ENCODE data around the gene TRPC1.

The TRPC1 gene

DNA sequence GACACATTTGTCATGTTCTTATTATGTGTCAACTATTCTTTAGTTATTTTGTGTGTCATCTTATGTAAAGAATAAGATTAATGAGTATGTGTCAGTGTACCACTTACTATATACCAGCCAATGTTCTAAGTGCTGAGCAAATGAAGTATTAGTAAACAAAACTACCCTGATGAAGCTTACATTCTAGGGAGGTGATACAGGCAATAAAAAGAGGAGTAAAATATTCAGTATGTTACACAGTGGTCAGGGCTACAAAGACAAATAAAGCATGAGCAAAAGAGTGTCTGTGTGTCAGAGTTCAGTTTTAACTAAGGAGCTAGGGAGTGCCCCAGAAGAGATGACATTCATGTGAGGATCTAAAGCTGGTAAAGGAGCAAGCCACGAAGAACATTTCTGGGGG, 79.1 kb downstream of the TRPC1 start:
- no peaks in the 10 kb centered on the region for H3K36me3 ChIP-seq (ENCODE audit: insufficient read depth, low read length)
- TF ChIP-seq, protein P1, sequence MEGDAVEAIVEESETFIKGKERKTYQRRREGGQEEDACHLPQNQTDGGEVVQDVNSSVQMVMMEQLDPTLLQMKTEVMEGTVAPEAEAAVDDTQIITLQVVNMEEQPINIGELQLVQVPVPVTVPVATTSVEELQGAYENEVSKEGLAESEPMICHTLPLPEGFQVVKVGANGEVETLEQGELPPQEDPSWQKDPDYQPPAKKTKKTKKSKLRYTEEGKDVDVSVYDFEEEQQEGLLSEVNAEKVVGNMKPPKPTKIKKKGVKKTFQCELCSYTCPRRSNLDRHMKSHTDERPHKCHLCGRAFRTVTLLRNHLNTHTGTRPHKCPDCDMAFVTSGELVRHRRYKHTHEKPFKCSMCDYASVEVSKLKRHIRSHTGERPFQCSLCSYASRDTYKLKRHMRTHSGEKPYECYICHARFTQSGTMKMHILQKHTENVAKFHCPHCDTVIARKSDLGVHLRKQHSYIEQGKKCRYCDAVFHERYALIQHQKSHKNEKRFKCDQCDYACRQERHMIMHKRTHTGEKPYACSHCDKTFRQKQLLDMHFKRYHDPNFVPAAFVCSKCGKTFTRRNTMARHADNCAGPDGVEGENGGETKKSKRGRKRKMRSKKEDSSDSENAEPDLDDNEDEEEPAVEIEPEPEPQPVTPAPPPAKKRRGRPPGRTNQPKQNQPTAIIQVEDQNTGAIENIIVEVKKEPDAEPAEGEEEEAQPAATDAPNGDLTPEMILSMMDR (IDR thresholded peaks at IDR 0.05; ENCODE audit: borderline replicate concordance, extremely low read depth, low read length, poor library complexity, severe bottlenecking), result no peak
- TF ChIP-seq EZH2 (IDR thresholded peaks at IDR 0.05; ENCODE audit: borderline replicate concordance, low read depth, low read length, severe bottlenecking), result no peak
- no peak overlapping the region for H3K9ac ChIP-seq (ENCODE audit: low read depth, low read length)
- no peak overlapping the region for H2AFZ ChIP-seq (ENCODE audit: low read depth, low read length)
- no peaks in the 10 kb centered on the region for H4K20me1 ChIP-seq (ENCODE audit: insufficient read depth, low read length)
- no peak overlapping the region for H3K27ac ChIP-seq (ENCODE audit: low read length)
- H3K4me2 ChIP-seq (ENCODE audit: insufficient read depth, low read length), result no peak overlapping the region
- no peak overlapping the region for H3K4me3 ChIP-seq (ENCODE audit: low read depth in 1 of 2, low read length in 2 of 2)
- no peaks in the 10 kb centered on the region for H3K79me2 ChIP-seq (ENCODE audit: insufficient read depth, low read length)
- no peaks in the 10 kb centered on the region for H3K9me3 ChIP-seq (ENCODE audit: insufficient read depth, low read length, severe bottlenecking)
- peaks cover 3% of the 10 kb centered on the region for H3K27me3 ChIP-seq (ENCODE audit: insufficient read depth, low read length, poor library complexity)
- ATAC-seq (ENCODE audit: insufficient read depth, low read depth) (no peak), DNase-seq (no peak)
- no peaks in the 10 kb centered on the region for H3K4me1 ChIP-seq (ENCODE audit: insufficient read depth, low read length)

DNA sequence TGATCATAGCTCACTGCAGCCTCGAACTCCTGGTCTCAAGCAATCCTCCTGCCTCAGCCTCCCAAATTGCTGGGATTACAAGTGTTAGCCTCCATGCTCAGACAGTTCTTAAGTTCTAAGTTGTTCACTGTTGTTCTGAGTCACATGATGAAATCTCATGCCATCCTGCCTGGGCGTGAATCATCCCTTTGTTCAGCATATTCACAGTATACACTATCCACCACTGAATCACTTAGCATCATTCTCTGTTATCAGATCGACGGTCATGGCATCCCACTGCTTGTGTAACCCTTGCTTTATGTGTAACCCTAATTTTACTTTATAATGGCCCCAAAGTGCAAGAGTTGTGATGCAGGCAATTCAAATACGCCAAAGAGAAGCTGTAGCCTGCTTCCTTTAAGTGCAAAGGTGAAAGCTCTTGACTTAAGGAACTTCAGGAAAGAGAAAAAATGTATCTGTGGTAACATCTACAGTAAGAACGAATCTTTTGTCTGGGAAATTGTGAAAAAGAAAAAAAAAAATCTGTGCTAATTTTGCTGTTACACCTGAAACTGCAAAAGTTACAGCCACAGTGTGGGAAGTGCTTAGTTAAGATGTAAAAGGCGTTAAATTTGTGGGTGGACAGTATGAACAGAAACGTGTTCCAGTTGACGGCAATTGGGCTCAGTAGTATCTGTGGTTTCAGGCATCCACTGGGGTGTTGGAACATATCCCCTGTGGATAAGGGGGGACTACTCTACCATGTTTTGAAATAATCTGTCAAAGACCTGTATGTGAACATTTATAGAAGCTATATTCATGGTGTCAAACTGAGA, 84.5 kb downstream of the TRPC1 start:
- H3K27me3 ChIP-seq (ENCODE audit: insufficient read depth, low read length, poor library complexity), result peaks cover 4% of the 10 kb centered on the region
- ATAC-seq (ENCODE audit: insufficient read depth, low read depth), result no peak; the same call in 2 of the 3 replicates
- no peak overlapping the region for H3K27ac ChIP-seq (ENCODE audit: low read length)
- no peak overlapping the region for H3K4me2 ChIP-seq (ENCODE audit: insufficient read depth, low read length)
- no peaks in the 10 kb centered on the region for H4K20me1 ChIP-seq (ENCODE audit: insufficient read depth, low read length)
- H3K36me3 ChIP-seq (ENCODE audit: insufficient read depth, low read length), result no peaks in the 10 kb centered on the region
- no peaks in the 10 kb centered on the region for H3K9me3 ChIP-seq (ENCODE audit: insufficient read depth, low read length, severe bottlenecking)
- no peak for DNase-seq
- no peaks in the 10 kb centered on the region for H3K79me2 ChIP-seq (ENCODE audit: insufficient read depth, low read length)
- TF ChIP-seq EZH2 (IDR thresholded peaks at IDR 0.05; ENCODE audit: borderline replicate concordance, low read depth, low read length, severe bottlenecking), result no peak
- TF ChIP-seq, protein P1 (IDR thresholded peaks at IDR 0.05; ENCODE audit: borderline replicate concordance, extremely low read depth, low read length, poor library complexity, severe bottlenecking), result no peak
- no peak overlapping the region for H3K4me3 ChIP-seq (ENCODE audit: low read depth in 1 of 2, low read length in 2 of 2)
- no peak overlapping the region for H2AFZ ChIP-seq (ENCODE audit: low read depth, low read length)
- H3K9ac ChIP-seq (ENCODE audit: low read depth, low read length), result no peak overlapping the region
- H3K4me1 ChIP-seq (ENCODE audit: insufficient read depth, low read length), result no peaks in the 10 kb centered on the region

DNA sequence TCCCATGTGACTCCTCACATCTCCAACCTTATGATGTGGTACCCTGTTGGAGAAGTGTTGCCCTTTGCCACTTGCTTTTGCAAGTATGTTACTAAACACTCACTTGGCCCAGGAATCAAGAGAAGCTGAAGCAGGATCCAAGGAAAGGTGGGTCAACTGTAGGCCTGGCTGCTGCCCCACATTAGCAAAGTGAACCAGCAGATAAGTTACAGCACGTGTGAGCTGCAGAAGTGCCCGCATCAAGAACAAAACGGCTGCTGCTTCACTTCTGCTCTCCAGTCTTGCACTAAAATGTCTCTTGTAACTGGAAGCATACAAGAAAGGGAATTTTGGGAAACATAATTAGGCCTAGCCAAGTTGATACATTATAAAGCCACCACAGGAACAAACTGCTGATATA, 85.4 kb downstream of the TRPC1 start:
- no peaks in the 10 kb centered on the region for H4K20me1 ChIP-seq (ENCODE audit: insufficient read depth, low read length)
- no peak for DNase-seq
- H3K27ac ChIP-seq (ENCODE audit: low read length), result no peak overlapping the region
- H3K4me1 ChIP-seq (ENCODE audit: insufficient read depth, low read length), result no peaks in the 10 kb centered on the region
- TF ChIP-seq, protein P1 (IDR thresholded peaks at IDR 0.05; ENCODE audit: borderline replicate concordance, extremely low read depth, low read length, poor library complexity, severe bottlenecking), result no peak
- TF ChIP-seq EZH2 (IDR thresholded peaks at IDR 0.05; ENCODE audit: borderline replicate concordance, low read depth, low read length, severe bottlenecking), result no peak
- H3K4me3 ChIP-seq (ENCODE audit: low read depth in 1 of 2, low read length in 2 of 2), result no peak overlapping the region
- H3K9me3 ChIP-seq (ENCODE audit: insufficient read depth, low read length, severe bottlenecking), result no peaks in the 10 kb centered on the region
- no peak overlapping the region for H3K9ac ChIP-seq (ENCODE audit: low read depth, low read length)
- H3K36me3 ChIP-seq (ENCODE audit: insufficient read depth, low read length), result no peaks in the 10 kb centered on the region
- no peak overlapping the region for H2AFZ ChIP-seq (ENCODE audit: low read depth, low read length)
- H3K4me2 ChIP-seq (ENCODE audit: insufficient read depth, low read length), result no peak overlapping the region
- no peaks in the 10 kb centered on the region for H3K79me2 ChIP-seq (ENCODE audit: insufficient read depth, low read length)
- peaks cover 4% of the 10 kb centered on the region for H3K27me3 ChIP-seq (ENCODE audit: insufficient read depth, low read length, poor library complexity)
- ATAC-seq (ENCODE audit: insufficient read depth, low read depth), result no peak

Data from DND-41 (cell line).